Measurements from ENCODE around the gene MRPL23. TPM values are rescaled to one million over a fixed set of nuclear protein-coding genes. Genes with fewer than 3 reads are reported as not detected.
A peak's percentile ranks its signal among the peaks of the same experiment; 100 is the strongest.
"Not testable (repeated sequence)": the region's sequence is repeated elsewhere in the genome, so short reads cannot be mapped to it uniquely, and the experiment has no call there.

MRPL23 gene
- total RNA-seq, 1 experiment from 2014 or later, result 250 TPM

DNA sequence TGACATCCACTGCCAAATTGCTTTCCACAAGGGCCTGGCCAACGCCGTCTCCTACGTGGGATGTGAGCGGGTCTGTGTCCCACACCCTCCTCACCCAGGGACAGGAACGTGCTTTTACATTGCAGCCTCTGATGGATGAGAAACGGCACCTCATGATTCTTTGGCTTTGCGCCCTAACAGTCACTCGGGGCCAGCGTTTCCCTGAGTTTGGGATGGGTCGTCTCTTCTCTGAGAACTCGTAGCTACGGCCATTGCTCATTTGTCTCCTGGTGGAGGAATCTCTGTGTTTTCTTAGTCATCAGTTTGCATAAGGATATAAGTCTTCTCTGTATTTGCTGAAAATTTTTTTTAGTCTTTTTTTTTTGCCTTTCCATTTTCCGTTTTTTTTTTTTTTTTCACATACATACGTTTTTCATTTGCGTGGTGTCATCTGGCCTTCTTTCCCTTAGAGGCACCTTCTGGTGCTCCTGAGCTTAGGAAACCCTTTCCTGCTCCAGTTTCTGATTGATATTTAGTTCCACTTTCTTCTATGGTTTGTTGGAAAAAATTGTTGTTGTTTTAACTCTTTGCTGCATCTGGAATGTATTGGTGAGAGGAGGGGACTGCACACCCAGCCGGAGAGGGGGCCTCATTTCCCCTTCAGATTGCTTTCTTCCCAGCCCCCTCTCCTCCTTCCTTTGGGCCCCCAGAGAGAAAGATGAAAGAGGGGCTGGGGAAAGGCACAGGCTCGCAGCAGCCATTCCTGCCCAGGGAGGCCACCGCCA lies 15.6 kb upstream of the MRPL23 start:
- no peak for DNase-seq (ENCODE audit: low spot score)
- in situ Hi-C loops (cut with HindIII; ENCODE audit: low sequenced_read_pairs), result no loop called here

DNA sequence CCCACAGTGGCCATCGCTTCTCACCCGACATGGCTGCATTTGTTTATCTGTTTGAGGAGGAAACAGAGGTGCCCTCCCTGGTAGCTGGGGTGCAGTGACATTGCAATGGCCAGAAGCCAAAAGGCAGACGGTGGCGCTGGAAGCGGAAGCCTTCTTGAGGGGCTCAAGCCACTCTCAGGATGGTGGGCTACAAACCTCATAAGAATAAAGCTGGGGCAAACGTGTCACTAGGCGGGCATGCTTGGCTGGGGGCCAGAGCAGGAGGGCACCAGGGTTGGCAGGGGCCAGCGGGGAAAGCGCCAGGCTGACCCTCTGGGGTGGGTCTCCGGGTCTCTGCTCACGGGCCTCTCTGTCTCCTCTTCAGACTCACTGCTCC lies 15.0 kb upstream of the MRPL23 start:
- in situ Hi-C loops (cut with HindIII; ENCODE audit: low sequenced_read_pairs), result no loop called here
- DNase-seq (ENCODE audit: low spot score), result no peak

DNA sequence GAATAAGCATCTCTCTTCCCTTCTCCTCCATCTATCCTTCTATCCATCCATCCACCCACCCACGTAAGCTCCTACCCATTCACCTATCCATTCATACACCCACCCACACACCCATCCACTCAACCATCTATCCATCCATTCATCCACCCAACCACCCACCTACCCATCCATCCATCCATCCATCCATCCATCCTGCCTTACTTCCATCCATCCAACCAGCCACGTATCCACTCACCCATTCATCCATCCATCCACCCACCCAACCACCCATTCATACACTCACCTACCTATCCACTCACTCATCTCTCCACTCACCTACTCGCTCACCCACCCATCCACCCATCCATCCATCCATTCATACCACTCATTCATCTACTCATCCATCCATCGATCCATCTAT lies 14.5 kb upstream of the MRPL23 start:
- DNase-seq (ENCODE audit: low spot score), result no peak
- in situ Hi-C loops (cut with HindIII; ENCODE audit: low sequenced_read_pairs), result no loop called here

DNA sequence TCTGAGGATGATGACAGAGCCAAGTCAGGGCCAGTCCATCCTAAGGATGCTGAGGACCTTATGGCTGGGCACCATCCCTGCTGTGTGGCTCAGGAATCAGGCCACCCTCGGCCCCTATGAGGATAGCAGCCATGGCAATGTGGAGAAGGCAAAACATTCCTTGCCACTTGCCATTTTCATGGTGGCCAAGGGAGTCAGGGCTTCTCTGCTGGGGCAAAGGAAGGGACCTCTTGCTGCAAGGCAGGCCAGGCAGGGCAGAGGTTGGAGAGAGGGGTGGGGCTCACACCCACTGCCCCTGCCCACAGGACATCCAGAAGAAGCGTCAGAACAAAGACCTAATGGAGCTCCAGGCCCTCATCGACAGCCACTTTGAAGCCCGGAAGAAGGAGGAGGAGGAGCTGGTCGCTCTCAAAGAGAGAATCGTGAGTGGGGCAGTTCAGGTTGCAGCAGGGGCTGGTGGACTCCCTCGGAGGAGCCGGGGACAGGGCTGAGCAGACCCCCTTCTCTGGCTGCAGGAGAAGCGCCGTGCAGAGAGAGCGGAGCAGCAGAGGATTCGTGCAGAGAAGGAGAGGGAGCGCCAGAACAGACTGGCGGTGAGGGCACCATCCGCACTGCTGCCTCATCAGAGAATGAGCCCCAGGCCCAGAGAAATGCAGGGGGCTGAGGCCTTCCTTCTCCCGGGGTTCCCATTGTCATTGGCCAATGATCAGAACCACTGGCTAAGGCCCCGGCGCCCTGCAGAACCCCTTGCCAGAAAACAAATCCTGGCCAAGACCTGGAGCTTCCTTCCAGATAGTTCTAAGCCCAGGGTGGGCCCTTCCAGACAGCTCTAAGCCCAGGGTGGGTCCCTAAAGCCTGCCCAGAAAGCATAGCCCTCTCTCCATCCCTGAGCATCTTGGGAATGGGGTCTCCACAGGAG lies 13.5 kb upstream of the MRPL23 start:
- in situ Hi-C loops (cut with HindIII; ENCODE audit: low sequenced_read_pairs), result no loop called here
- DNase-seq (ENCODE audit: low spot score), result no peak

- in situ Hi-C loops (cut with HindIII; ENCODE audit: low sequenced_read_pairs), result no loop called here
- no peak for DNase-seq (ENCODE audit: low spot score)
Measured at GRCh38 chr11:1934335-1935155, 12.6 kb upstream of the MRPL23 start.

DNA sequence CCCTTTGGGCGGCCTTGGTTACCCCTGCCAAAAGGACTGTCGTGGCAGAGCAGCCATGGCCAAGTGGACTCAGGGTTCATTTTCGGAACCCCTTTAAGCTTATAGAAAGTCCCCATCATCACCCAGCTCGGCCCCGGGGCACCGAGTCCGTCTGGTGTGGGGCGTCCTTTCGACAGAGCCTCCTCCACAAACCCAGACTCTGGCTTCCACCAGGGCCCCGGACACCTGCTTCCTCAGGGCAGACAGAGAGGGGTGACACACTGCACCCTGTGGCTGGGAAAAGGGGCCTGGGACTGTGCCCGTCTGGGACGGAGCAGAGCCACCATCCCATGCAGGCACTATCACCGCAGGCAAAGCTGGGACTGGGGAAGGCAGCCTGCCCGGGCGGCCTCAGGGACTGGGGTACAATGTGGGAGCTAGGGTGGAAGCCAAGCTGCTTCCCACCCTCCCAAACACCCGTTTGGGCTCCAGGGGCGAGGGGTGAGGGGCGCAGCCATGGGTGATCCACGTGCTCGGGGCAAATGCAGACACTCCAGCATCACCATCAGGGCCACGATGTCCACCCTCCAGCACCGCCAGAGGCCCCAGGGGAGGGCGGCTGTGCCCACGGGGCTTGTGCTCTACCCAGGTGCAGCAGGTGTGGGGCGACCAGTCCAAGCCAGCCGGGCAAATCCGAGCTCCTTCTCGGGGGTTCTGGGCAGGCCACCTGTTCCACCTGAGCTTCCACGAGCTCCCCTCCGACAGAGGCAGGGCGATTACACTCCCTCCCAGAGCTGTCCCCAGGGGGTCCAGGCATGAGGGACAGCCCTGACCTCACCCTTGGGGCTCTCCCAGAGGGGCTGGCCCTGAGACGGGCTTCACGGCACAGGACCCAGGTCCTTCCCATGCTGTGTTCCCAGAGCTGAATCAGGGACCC lies 11.7 kb upstream of the MRPL23 start:
- in situ Hi-C loops (cut with HindIII; ENCODE audit: low sequenced_read_pairs), result no loop called here
- DNase-seq (ENCODE audit: low spot score), result no peak

DNA sequence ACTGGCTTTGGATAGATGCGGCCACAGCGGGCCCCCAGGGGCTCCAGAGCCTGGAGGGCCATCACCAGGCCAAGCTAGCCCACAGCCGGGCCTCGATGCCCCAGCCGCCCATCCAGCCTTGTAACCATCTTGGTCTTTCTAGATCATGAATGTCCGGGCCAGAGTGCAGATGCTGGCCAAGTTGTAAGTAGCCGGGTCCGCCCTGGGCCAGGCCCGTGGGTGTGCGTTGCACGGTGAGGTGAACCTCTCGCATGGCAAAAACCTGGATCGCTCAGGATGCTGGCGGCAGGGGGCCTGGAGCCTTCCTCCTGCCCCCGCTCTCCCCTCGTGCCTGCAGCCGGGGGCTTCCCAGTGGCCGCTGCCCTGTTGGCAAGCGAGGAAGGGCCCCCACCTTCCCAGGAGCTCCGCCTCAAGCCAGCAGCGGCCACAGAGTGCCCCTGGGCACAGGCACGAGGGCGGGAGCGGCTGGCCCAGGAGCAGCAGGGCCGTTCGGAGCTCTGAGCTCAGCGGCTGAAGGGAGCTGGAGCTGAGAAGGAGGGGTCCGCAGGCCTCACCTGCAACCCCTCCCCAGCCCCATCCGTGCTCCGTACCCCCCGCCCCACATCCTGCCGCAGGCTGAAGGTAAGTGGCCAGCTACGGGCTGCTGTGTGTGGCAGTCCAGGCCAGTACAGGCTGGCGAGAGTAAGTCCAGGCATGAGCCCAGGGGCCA lies 10.9 kb upstream of the MRPL23 start:
- in situ Hi-C loops (cut with HindIII; ENCODE audit: low sequenced_read_pairs), result no loop called here
- no peak for DNase-seq (ENCODE audit: low spot score)

- DNase-seq (ENCODE audit: low spot score), result no peak
- in situ Hi-C loops (cut with HindIII; ENCODE audit: low sequenced_read_pairs), result no loop called here
Measured at GRCh38 chr11:1936781-1937615, 10.1 kb upstream of the MRPL23 start.

DNA sequence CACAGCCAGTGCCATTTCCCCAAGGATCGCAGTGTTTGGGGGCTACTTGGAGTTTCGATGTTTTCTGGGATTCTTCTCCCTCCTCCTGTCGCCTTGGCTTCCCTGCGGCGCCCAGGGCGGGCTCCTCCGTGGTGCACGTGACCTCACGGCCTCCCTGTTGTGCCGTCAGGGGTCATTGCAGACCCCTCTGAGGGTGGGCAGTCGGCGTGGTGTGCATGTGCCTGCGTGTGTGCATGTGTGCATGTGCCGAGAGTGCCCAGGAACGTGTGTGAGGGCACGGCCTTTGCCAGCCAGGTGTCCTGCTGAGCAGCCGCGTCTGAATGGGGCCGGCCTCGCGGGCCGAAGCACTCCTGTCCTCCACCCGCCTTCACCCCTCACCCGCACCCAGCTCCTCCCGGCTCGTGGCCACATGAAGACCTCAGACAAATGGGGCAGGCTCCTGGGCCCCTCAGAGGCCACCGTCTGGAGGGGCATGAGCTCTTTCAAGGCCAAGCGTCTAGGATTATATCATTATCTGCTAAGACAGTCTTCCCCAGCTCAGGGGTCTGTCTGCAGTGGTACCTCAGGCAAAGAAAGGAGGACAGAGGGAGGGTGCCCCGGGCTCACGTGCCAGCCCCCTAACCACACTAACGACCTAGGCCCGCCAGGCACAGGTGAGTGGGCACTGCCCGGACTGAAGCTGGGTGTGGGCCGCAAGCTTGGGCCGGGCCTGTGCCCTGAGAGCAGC lies 9.4 kb upstream of the MRPL23 start:
- DNase-seq (ENCODE audit: low spot score), result no peak
- in situ Hi-C loops (cut with HindIII; ENCODE audit: low sequenced_read_pairs), result no loop called here

DNA sequence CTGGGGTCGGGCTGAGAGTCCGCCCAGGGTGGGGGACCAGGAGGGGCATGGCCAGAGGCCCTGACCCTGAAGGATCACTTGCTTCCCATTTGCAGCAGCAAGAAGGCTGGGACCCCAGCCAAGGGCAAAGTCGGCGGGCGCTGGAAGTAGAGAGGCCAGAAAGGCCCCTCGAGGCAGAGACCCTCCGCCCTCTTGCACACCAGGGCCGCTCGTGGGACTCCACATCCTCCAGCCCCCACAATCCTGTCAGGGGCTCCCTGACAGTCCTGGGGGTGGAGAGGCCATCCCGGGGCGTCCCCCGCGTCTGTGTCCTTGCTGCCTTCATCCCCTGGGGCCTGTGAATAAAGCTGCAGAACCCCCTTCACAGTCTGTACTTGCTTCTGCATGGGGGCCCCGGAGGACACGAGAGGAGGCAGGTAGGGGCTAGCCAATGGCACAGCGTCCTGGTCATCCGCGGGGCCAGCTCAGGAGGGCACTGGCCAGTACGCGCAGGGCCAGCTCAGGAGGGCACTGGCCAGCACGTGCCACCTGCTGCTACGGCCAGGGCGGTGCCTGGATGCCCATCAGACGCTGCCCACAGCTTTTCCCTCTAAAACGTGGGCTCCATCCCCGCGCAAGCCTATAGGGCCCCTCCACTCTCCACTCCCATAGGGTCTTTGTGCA lies 8.7 kb upstream of the MRPL23 start:
- DNase-seq (ENCODE audit: low spot score), result no peak

DNA sequence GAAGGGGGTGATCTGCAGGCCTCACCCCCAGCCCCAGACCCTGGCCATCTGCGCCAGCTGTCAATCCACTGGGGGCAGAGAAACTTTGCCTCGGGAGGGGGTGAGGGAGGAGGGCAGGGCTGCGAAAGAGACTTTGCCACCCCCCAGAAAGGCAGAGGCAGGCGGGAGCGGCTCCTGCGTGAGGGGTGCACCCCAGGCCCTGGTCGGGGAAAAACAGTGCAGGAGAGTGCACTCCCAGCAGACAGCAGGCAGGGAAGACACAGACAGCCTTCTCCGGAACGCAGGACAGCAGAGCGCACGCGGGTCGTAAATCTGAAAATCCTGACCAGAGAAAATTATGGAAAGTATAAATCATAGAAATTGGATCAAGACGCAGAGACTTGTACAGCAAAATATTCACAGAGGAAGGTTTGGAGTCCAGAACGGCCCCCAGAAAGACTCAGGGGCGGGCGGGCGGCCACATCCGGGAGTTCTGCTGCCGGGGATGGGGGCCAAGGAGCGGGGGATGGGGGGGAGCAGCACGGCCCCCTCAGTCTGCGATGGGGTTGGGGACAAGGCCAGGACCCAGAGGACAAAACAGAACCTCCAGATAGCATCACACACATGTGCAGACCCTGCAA lies 8.0 kb upstream of the MRPL23 start:
- in situ Hi-C loops (cut with HindIII; ENCODE audit: low sequenced_read_pairs), result no loop called here
- no peak for DNase-seq (ENCODE audit: low spot score)

More for the DNA sequence above, 8.7 kb upstream of the MRPL23 start:
- in situ Hi-C loops (cut with HindIII; ENCODE audit: low sequenced_read_pairs), result no loop called here

- DNase-seq (ENCODE audit: low spot score); in situ Hi-C loops (cut with HindIII; ENCODE audit: low sequenced_read_pairs): not testable (repeated sequence)
Measured at GRCh38 chr11:1939788-1940187, 7.3 kb upstream of the MRPL23 start.

DNA sequence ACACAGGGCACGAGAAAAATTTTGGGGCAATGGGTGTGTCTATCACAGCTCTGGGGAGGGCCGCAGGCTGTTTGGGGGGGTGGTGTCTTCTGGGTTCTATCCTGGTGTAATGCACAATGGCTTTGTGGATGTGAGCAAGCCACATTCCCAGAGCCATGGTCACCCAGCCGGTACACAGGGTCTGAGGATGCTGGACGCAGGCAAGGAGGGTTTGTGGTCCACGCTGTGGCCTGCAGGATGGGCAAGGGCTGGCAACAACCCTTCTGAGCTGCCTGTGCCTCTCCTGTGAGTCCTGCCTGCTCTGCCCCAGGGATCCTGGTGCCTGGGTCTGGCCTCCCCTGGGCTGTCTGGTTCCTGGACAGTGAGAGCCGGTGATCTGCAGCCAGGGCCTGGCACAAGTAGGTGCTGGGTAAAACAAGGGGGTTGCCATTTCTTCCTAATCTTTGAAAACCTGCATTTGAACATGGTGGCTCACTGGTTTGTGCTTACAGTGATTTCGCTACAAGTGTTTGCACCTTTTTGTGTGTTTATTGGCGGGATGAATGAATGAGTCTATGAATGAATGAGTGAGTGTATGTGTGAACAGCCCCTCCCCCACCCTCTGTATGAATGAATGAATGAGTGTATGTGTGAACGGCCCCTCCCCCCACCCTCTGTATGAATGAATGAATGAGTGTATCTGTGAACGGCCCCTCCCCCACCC lies 4.4 kb upstream of the MRPL23 start:
- DNase-seq (ENCODE audit: low spot score), result no peak
- in situ Hi-C loops (cut with HindIII; ENCODE audit: low sequenced_read_pairs), result no loop called here

DNA sequence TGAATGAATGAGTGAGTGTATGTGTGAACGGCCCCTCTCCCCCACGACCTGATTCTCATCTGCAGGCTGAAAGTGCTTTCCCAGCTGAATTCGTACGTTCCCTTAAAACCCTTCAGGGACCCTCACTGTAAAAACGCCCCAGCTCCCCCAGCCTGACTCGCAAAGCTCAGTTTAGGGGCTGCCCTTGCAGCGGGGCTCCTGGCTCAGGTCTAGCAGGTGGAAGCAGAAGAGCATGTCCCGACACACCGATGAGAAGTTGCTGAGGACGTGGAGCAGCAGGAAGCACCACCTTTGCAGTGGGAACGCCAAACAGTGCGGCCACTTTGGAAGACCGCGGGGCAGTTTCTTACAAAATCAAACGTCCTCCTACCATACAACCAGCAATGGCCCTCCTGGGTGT lies 3.6 kb upstream of the MRPL23 start:
- in situ Hi-C loops (cut with HindIII; ENCODE audit: low sequenced_read_pairs), result no loop called here
- DNase-seq (ENCODE audit: low spot score), result no peak

- peak; percentile 1 for DNase-seq (ENCODE audit: low spot score)
- in situ Hi-C loops (cut with HindIII; ENCODE audit: low sequenced_read_pairs), result no loop called here
Measured at GRCh38 chr11:1943977-1944376, 3.2 kb upstream of the MRPL23 start.

Data from G401 (cell line).